Right renal cortex interstitium (tissue), 3 donors: ENCODE results near the gene SERPINB1. TPM values are rescaled to one million over a fixed set of nuclear protein-coding genes. Genes with fewer than 3 reads are reported as not detected.
"Not testable (repeated sequence)": the region's sequence is repeated elsewhere in the genome, so short reads cannot be mapped to it uniquely, and the experiment has no call there.

ENCODE experiments used
- DNase-seq, 3 donors: peaks; one replicate each; pipeline ENCODE4 v3.0.0-alpha.2; 2013; ENCODE audit warnings: low read depth in 3 of 3, low spot score in 2 of 3
- polyA plus RNA-seq, 3 donors: library from polyadenylated mRNA; unstranded; fragments of 120-200 nt; gene quantifications; one replicate each; pipeline ENCODE4 v1.2.1, GENCODE V29; 2013; ENCODE audit not compliant: insufficient read length in 3 of 3

SERPINB1 gene
- polyA plus RNA-seq, 3 donors: 19.5 to 21.8 (median 21.4) TPM

DNA sequence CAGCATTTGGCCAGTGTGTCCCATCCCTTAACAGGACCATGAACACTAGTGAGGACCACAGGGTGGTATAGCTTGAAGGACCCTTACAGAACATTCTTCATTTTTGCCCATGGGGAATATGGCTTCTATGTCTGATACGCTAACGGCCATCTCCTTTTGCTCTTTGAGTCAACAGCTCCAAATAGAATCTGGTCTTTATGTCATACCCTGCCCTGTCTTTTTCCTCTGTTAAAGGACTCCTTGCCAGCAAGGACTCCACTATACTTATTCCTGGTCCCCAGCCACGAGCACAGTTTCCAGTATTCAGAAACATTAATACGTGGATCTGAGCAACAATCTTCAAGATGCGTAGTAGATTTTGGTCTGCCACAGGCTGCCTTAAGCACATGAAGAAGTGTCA, 22.5 kb downstream of the SERPINB1 start:
- DNase-seq: no peak

DNA sequence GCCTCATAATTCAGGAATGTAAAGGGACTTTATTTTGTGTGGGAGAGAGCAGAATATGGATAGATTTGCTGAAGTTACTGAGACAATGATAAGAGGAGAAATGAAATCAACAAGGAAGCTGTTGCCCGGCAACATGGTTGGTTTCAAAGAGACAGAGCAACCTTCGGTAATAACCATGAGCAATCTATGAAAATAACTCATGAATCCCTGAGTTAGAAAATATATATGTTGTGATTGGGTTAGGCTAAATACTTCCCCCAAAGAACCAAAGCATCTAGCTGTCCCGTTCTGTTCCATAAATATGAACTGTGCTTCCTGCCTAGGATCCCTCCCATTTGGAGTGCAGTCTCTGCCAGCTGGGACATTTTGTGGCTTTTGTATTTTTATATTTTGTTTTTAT, 23.1 kb downstream of the SERPINB1 start:
- no peak for DNase-seq

DNA sequence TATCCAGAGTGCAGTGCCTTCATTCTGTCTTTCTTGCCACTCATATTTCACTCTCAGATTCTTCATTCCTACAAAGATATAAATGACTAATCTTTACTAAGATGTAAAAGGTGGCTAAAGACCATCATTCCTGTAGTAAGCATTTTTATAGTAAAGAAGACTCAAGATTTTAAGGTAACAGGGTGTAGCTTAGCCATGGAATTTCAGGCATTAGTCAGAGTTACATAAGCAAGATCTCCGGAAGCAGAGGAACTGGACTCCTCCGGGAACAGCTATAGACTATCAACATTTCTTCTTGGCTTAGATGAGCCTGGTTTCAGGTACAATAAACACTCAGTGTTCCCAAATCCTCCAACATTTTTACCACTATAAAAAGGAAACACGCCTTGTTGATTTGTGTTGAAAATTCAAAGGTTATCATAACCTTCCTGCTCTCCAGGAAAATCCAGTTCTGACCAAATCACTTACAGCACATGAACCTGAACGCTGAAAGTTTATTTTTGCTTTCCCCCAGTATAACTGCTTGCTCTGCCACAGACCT, 23.7 kb downstream of the SERPINB1 start:
- no peak for DNase-seq

DNA sequence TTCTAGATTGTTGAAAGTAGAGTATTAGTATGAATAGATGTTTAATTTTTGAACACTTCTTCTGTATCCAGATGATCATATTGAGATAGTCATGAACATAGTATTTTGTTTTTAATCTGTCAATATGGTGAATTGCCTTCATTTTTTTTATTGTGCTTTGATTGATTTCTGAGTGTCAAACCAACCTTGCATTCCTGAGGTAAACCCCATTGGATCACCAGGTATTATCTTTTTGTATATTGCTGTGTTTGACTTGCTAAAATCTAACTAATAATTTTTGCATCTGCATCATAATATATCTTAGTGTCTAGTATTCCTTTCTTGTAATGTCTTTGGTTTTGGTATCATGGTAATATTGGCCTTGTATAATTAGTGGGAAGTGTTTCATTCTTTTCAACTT, 25.5 kb downstream of the SERPINB1 start:
- no peak for DNase-seq

DNA sequence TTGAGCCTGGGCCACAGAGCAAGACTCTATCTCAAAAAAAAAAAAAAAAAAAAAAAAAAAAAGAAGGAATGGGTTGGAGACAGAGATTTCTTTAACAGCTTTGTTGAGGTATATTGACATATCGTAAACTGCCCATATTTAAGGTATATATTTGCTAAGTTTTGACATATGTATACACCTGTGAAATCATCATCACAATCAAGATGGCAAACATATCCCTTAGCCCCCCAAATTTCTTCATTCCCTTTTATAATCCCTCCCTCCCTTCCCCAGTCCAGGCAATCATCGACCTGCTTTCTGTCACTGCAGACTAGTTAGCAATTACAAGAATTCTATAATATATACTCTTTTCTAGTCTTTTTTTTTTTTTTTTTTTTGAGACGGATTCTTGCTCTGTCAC, 29.0 kb downstream of the SERPINB1 start:
- DNase-seq: no peak

DNA sequence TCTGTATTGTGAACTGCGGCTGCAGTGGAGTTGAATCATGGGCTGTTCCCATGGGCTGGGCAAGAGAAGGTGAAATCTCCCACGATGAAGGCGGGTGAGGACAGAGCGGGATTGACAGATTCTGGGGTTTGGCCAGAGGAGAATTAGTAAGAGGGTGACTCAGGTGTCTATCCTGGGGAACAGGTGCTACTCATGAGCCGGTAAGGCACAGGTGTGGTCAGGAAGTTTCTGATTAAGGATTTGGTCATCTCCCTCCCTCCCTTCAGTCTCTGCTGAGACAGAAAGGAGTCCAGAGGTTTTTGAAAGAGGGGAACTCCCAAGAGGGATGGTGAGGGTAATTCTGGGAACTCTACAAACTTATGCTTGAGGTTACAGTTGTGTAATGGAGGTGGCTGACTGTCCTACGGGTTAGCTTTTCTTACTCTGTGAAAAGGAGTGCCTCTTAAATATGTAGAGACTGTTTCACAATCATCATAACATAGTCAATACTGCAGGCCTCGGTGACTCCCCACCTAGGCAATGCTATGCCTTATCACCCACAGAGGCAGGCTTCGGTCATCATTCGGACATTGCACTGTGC, 31.5 kb downstream of the SERPINB1 start:
- no peak for DNase-seq

DNA sequence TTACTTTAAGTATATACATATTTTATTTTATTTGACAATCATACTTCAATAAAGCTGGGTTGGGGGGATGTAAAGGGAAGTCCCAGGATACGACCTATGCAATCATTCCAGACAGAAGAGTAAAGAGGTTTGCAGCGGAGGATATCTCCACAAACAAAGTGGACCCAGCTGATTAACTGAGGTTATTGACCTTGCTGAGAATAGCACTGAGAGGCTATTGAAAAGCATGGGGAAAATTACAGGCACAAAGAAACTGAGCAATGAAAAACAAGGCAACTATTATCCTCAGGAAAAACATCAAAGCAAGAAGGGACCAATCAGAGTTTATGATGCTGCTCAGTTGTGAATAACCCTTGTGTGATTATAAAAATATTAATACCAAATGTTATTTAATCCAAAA, 32.6 kb downstream of the SERPINB1 start:
- DNase-seq: no peak

DNA sequence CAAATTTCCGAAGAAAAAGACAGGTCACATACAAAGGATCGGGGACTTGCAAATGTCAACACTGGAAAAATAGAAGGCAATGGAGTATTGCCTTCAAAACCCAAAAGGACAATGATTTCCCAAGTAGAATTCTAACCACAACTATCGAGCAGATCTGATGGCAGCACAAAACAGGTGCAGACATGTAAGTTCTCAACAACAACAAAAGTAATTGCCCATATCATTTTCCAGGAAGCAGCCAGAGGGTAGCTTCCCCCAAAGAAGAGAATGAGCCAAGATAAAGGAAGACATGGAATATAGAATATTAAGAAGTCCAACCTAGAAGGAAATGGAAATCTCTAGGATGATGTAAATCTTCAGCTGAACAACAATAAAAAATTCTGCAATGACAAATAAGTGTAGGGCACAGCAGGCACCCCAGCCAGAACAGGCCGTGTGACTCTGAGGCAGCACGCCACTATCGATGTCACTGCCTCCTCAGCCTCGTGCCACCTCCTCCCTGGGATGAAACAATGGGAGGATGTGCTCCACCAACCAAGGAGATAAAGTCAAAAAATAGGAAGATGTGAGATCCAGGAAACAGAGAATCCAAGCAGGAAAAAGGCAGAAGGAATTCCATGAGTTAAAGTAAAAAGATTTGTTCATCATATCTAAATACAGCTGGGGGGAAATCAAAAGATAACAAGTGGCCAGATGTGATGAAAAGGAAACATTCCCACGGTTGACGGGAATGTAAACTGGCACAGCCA, 34.1 kb downstream of the SERPINB1 start:
- no peak for DNase-seq

DNA sequence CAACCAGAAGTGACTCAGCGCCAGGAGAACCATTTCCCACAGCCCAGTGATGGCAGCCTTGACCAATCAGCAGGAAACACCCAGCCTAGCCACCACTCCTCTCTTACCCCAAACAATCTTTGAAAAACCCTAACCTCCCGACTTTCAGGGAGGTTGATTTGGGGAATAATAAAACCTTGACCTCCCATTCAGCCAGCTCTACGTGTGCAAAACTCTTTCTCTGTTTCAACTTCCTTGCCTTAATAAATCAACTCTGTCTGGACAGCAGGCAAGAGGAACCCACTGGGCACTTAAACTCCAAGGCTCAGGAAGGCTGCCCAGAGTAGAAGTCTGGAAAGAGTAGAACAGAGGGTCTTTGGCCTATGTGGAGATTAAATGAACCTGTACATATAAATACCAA, 35.0 kb downstream of the SERPINB1 start:
- DNase-seq: no peak

DNA sequence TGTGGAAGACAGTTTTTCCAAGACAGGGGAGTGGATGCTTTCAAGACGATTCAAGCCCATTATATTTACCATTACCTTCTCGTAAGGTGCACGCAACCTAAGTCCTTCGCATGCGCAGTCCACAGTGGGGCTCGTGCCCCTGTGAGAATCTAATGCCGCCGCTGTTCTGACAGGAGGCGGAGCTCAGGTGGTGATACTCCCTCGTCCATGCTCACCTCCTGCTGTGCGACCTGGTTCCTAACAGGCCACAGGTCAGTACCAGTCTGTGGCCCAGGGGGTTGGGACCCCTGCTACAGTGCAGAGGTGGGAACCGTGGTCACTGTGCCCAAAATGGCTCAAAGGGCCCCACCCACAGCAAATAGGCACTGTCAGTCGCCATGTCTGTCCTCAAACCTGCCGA, 36.6 kb downstream of the SERPINB1 start:
- DNase-seq: no peak

DNA sequence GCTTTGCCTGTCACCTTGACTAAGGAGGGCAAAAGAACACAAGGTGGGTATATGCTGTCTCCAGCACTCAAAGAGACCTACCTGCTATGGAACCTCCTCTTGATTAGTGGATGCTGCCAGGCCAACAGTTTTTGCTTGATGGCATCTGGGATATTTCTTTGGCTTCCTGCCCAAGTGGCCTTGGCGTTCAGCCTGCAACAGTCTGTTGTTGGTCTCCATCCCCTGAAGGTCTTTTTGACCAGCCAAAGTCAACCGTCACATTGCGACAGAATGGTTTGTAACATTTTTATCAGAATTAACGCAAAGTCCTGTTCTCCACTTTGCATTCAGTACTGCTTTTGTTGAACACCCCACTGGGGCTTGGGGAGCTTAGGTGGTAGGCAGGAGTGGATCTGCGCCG, 37.1 kb downstream of the SERPINB1 start:
- no peak for DNase-seq

DNA sequence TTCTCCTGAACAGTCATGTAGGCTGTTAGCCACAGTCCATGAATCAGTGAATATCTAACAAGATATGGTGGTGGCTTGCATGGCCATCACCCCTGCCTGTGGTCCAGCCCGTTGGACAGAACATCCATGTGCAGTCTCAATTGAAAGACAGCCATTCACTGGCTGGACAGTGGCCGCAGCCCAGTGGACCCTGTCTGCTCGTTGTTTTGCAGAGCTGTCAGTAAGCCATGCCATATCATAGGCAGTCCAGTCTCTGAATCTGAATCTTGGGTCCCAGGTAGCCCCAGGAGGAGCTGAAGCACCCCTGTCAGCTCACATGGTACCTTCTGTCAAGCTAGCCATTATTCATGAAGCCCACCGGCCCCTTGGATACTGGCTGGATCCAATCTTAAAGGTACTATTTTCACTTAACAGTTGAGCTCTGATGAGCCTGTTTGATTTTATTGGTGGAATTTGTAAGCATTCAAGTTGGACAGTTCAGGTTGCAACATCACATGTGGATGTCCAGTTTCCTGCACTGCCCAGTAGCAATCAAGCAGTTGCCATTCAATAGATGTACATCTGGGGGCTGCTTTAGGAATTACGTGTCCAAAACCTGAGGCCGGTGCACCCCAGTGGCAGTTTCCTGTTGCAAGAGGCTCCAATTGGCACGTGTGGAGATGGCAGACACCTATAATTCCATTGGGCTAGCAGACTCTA, 37.8 kb downstream of the SERPINB1 start:
- DNase-seq: no peak

DNA sequence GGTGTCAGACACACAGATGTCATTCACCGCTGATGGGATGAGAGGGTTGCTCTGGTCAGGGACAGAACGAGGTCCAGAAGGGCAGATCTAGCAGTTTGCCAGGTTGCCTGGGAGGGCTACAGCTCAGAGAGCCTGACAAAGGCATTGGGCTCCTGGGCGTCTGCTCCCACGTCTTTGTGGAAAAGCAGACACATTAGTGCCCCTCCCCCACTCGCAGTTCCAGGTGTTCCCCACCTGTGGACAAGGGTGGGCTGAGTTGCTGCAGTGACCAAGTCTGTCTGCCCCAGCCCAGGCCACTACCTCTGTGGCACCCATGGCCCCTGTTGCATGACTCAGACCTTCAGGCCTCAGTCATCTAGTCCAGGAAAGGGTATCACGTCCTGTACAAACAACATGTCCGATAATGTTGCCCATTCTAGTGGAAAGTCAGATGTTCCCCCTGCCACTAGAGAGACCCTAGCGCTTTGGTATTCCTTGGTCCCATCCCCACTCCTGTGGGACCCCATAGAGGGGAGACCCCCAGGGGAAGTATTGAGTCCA, 39.1 kb downstream of the SERPINB1 start:
- no peak for DNase-seq

DNA sequence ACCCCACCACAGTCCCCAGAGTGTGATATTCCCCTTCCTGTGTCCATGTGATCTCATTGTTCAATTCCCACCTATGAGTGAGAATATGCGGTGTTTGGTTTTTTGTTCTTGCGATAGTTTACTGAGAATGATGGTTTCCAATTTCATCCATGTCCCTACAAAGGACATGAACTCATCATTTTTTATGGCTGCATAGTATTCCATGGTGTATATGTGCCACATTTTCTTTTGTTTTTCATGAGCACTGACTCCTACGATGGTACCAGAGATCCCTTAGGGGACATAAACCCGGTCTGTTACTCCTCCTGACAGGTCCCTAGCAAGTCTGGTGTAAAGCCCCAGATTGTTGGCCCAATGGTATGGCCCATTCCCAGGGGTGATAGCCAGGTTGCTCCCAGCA, 40.0 kb downstream of the SERPINB1 start:
- DNase-seq: not testable (repeated sequence)

DNA sequence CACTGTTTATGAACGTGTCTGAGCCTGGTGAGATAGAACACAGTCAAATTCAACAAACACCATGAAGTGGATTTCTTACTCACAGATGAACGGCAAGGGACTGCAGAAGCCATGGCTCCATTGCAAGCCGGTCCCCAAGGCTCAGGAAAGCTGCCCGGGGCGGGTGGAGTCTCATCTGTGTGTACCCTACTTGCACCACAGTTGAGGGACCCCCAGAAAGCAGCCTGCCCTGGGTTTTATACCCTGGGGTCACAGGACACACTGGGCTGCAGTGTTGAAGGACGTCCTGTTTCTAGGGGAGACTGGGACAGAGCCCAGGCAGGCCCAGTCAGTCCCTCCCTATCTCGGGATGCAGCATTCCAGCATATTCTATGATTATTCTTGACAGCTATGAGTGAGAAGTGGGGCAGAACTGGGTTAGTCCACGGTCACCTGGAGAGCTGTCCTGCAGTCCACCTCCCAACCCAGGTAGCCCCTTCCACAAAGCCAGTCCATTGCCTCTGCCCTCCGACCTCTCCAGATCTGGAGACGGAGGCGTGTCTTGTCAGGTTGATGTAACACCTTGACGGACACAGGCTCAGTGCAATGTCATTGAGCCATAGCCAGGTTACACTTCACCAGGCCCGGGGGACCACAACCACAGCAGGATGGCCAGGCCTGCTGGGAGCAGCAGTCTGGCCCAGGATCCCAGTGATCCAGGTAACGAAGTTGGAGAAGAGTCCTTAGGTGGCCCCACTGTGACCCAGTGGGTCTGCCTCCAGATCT, 40.9 kb downstream of the SERPINB1 start:
- DNase-seq: no peak

DNA sequence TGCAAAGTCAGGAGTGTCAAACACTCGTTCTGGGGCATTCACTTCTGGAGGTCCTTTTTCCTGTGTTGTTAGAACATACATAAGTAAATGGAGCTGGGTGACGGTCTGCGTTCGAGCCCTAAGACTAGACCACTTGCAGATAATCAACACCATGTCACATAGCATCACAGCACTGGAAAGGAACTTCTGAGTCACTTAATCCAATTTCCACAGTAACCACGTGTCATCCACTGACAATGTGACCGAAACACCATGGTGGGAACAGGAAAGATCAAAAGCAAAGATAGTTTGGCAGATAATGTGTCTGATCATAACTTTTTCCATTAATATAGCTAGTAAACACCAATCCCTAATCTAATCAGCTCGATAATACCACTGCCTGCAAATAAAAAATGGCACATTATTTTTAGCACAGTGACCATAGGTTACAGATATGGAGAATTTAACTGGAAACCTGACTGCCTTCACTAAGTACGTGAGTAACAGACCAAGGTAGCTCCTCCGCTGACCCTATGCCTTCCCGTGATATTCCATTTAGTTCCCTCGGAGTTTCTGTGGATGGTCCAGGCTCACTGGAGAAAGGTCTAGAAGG, 41.6 kb downstream of the SERPINB1 start:
- DNase-seq: no peak

DNA sequence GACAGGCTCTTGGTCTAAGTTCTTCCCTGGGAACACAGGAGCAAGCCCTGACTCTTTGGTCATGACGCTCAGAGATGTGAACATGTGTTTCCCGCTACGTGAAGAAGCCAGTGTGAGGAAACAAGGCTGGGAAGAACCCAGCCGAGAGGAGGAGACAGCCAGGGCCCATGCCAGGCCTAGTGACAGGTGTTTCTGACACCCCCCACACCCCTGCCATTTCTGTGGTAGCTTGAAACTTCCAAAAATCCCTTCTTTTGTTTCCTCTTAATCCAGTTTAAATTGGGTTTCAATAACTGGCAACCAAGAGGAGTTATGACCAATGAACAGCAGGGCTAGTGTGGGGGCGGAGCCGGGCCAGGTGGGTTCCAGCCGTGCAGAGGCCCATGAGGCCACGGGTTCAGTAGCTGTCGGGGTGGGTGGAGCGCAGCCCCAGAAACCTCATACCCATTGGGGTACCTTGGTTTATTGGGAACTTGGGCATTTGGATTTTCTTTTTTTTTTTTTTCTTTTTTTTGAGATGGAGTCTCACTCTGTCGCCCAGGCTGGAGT, 43.0 kb downstream of the SERPINB1 start:
- no peak for DNase-seq

DNA sequence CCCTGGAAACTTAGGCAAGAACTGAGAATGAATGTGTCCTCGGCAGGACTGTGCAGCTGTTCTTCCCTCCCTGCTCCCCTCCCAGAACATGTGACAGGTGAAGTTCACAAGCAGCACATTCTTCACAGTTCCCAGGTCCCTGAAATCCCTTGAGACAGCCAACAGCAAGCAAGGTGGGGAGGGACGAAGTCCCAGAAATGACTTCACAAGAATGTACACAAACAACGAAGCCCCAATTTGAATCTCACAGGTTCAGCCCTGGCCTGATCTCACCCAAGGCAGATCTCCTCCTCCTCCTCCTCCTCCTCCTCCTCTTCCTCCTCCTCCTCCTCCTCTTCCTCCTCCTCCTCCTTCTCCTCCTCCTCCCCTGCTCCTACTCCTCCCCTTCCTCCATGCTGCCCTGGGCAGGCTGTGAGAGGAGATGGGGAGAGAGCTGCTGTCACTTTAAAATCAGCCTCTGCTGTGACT, 44.1 kb downstream of the SERPINB1 start:
- DNase-seq: no peak

DNA sequence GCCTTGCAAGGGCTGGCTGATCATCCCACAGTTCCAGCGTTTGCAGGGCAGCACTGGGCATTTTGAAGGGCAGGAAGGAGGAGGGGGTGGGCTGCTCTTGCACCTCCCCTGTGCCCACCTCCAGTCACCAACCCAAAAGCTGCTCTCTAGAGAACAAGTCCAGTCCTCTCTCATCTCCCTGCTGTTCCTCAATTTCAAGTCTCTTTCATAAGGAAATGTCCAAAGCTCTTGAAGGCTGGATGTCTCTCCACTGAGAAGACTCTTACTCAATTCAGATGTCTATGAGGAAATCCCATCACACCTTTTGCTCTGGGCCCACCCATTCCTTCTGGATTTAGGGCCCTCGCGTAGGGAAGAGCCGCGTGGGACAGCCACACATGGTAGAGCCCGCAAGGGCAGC, 44.8 kb downstream of the SERPINB1 start:
- no peak for DNase-seq

DNA sequence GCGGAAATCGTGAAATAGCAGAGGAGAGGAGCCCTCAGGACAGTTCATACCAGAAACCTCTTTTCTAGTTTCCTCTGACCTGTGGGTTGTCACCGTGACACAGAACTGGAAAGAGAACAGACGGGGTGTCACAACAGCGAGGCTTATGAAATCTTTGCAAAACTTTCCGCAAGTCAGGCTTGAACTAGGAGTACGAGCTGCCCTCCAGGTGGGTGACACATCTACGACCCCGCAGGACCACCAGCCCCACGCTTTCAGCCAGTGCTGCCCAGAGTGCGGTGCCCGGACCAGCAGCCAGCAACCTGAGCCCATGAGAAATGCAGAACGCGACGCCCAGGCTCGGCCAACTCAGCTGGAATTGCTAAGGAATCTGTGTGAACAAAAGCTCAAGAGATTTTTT, 45.7 kb downstream of the SERPINB1 start:
- DNase-seq: no peak
